Measurements from ENCODE around the gene CCL24.
"Not testable (repeated sequence)": the region's sequence is repeated elsewhere in the genome, so short reads cannot be mapped to it uniquely, and the experiment has no call there.

The CCL24 gene

DNA sequence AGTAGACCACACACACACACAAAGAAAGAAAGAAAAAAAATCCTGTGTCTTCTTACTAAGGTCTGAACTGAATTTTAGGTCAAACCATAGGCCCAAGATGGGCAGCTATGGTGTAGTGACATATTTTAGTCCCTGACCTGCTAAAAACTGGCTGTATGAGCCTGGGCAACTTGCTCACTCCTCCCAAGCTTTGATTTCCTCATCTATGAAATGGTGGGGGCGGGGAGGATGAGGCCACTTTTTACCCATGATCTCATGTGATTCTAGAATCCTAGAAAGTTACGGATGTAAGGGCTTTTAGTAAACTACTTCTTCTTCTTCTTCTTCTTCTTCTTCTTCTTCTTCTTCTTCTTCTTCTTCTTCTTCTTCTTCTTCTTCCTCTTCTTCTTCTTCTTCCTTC is 6.1 kb upstream of the CCL24 start:
- no peak for DNase-seq (ENCODE audit: low read depth in 2 of 2)

DNA sequence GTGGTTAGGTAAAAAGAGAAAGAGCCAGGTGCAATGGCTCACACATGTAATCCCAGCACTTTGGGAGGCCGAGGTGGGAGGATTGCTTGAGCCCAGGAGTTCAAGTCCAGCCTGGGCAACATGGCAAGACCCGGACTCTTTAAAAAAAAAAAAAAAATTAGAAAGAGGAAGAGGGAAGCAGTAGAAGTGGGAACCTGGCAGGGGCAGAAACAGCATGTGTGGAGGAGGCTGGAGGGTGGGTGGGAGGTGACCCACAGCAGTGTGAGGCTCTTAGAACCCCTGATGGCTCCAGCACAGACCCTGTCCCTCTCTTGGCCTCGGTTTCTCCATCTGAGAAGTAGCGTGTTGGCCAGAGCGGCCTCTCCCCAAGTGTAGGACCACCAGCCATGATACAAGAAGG is 4.9 kb upstream of the CCL24 start:
- DNase-seq (ENCODE audit: low read depth in 2 of 2) = no peak

- DNase-seq (ENCODE audit: low read depth in 2 of 2) = no peak
Observed at GRCh38 chr7:75817116-75817515, 3.5 kb upstream of the CCL24 start.

DNA sequence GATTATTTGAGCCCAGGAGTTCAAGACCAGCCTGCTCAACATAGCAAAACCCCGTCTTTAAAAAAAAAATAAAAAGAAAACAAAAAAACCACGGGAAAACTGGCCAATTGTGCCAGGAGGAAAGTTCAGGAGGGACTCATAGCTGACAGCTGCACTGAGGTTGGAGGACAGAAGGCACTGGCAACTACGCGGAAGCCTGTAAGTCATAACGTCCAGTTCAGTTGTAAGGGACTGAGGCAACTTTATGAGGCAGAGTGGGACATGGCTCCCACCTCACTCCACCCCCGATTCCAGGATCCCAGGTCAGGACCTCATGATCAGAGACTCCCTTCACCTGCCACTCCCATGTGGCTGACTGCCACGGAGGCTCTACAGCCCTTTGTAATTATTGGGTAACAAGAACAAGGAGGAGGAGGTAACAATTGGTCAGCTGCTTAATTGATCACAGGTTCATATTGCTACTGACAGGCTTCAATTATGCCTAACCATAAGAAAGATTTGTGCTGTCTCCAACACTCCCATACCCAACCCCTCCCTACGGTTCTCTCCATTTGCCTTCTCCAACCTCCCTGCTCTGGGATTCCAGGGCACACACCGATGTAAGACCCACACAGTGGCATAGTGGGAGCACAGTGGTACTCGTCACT is 1.9 kb upstream of the CCL24 start:
- DNase-seq (ENCODE audit: low read depth in 2 of 2) = no peak

GRCh38 chr7:75814407-75814947 is 871 bp upstream of the CCL24 start:
- DNase-seq (ENCODE audit: low read depth in 2 of 2) = no peak

DNA sequence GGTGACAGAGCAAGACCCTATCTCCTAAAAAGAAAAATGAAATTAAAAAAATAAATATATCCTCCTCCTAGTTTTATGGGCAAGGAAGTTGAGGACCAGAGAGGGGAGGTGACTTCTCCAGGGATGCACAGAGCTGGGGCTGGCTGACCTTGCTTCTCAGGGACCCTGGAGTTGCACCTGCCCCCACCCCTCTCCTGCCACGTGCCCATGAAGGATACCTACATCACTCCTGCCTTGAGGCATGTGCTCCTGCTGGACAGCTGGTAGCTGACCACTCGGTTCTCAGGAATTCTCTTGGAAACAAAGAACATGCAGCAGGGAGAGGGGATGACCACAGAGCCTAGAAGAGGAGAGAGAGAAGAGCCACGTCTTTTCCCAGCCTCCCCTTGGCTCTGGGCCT is 522 bp downstream of the CCL24 start:
- DNase-seq (ENCODE audit: low read depth in 2 of 2) = no peak

- no peak for DNase-seq (ENCODE audit: low read depth in 2 of 2)
Observed at GRCh38 chr7:75811894-75812678, 1.5 kb downstream of the CCL24 start.

- no peak for DNase-seq (ENCODE audit: low read depth in 2 of 2)
Observed at GRCh38 chr7:75809396-75809795, 4.2 kb downstream of the CCL24 start.

GRCh38 chr7:75808106-75808505 is 5.5 kb downstream of the CCL24 start:
- no peak for DNase-seq (ENCODE audit: low read depth in 2 of 2)

GRCh38 chr7:75807452-75807851 is 6.2 kb downstream of the CCL24 start:
- no peak for DNase-seq (ENCODE audit: low read depth in 2 of 2)

DNA sequence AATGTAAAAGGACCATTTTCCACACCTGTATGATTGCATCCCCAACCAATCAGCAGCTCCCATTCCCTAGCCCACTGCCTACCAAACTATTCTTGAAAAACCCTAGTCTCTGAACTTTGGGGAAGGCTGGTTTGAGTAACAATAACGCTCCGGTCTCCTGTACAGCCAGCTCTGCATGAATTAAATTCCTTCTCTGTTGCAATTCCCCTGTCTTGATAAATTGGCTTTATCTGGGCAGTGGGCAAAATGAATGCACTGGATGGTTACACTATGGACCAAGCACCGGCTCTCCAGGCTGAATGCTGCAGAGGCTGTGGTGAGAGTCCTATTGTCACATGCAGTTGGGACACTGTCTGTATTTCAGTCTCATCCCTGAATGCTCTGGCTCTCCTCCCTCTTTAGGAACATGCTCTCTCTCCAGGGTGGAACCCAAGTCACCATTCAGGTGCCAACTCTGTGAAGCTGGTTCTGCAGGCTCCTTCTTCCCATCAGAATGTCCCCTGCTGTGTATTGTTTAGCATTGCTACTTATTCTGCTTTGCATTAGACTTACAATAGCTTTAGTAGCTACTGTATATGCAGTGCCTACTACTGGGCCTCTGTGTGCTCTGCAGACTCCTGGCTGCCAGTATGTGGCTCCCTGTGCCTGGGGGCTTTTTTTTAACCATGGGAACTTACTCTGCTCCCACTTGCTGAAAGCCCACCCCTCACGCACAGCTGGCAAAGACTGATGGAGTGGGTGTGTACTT is 6.9 kb downstream of the CCL24 start:
- DNase-seq (ENCODE audit: low read depth in 2 of 2) = no peak

DNA sequence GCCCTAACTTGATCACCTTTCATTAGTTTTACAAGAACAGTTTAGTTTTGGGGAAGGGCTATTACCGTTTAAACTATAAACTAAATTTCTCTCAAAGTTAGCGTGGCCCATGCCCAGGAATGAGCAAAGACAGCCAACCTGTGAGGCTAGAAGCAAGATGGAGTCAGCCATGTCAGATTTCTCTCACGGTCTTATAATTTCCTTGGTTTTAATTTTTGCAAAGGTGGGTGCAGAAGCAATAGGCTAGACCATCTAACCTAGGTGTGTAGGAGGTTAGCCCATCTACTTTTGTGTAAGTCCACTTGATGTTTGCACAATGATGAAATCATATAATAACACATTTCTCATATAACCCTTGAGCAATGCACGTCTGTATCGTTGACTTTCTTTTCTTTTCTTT is 8.9 kb downstream of the CCL24 start:
- DNase-seq (ENCODE audit: low read depth in 2 of 2) = no peak

GRCh38 chr7:75804004-75804403 is 9.6 kb downstream of the CCL24 start:
- no peak for DNase-seq (ENCODE audit: low read depth in 2 of 2)

DNA sequence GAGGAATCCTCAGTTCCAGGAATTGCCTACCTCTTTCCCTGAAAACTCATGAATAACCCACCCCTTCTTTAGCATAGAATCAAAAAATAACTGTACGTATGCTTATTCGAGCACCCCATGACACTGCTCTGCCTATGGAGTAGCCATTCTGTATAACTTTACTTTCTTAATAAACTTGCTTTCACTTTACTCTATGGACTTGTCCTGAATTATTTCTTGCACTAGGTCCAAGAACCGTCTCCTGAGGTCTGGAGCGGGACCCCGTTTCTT is 11.1 kb downstream of the CCL24 start:
- no peak for DNase-seq (ENCODE audit: low read depth in 2 of 2)

GRCh38 chr7:75798770-75799169 is 14.8 kb downstream of the CCL24 start:
- DNase-seq (ENCODE audit: low read depth in 2 of 2) = no peak

- no peak for DNase-seq (ENCODE audit: low read depth in 2 of 2)
Observed at GRCh38 chr7:75796420-75796819, 17.2 kb downstream of the CCL24 start.

DNA sequence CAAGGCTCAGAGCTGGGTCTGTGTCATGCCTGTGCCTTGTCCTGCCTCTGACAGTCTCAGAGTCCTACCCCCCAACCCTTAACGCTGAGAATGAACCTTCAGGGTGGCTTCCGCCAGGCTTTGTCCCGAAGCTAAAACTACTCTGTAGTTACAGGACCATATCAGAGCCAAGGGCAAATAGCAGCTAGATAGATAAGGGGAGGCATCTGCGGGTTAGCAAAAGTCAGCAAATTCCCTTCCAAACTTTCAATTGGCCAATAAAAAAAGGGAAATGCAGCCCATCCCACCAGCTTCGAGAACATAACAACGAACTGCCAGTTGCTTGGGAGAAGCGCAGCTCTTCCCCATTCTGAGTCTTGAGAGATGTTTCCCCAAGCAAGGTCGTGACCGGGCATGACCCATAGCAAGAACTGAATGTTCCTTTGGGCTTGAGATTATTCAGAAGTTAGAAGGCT is 17.7 kb downstream of the CCL24 start:
- DNase-seq (ENCODE audit: low read depth in 2 of 2) = no peak

DNA sequence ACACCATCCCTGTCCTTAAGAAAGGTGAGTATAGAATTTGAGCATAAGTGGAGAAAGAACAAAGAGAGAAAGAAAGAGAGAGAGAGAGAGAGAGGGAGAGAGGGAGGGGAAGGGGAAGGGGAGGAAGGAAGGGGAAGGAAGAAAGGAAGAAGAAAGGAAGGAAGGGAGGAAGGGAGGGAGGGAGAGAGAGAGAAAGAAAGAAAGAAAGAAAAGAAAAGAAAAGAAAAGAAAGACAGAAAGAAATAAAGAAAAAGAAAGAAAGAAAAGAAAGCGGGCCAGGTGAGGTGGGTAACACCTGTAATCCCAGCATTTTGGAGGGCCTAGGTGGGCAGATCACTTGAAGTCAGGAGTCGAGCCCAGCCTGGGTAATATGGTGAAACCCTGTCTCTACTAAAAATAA is 19.9 kb downstream of the CCL24 start:
- no peak for DNase-seq (ENCODE audit: low read depth in 2 of 2)

DNA sequence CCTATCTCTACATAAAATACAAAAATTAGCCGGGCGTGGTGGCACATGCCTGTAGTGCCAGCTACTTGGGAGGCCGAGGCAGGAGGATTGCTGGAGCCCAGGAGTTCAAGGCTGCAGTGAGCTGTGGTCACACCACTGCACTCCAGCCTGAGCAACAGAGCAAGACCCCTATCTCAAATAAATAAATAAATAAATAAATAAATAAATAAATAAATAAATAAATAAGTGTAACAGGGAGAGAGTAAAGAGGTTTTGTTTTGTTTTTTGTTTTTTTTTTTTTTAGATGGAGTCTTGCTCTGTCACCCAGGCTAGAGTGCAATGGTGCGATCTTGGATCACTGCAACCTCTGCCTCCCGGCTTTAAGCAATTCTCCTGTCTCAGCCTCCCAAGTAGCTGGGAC is 21.0 kb downstream of the CCL24 start:
- DNase-seq (ENCODE audit: low read depth in 2 of 2) = not testable (repeated sequence)

- no peak for DNase-seq (ENCODE audit: low read depth in 2 of 2)
Observed at GRCh38 chr7:75789361-75789924, 24.2 kb downstream of the CCL24 start.

GRCh38 chr7:75788154-75788847 is 25.3 kb downstream of the CCL24 start:
- DNase-seq (ENCODE audit: low read depth in 2 of 2) = not testable (repeated sequence)

DNA sequence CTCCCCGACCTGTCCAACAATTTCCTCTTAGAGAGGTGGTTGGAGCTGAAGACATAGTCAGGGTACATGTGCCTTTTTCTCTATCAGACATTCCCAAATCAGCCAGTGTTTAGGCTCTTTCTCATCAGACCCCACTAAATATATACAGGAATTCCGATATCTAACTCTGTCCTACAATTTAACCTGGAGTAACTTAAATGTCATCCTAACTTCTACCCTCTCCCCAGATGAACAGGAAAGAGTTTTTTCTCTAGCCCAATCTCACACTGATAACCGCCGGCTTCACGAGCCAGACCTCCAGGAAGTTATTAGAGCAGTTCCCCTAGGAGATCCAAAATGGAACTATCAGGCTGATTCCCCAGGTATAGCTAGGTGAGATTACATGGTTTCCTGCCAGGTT is 30.5 kb downstream of the CCL24 start:
- DNase-seq (ENCODE audit: low read depth in 2 of 2) = not testable (repeated sequence)

Measured in stimulated activated CD4-positive, alpha-beta T cell treated with anti-CD3 and anti-CD28 coated beads, Interleukin-1b, Interleukin-23, amount 100 ng/mL, for 4 hours (primary cell).